Renal cortical epithelial cell (primary cell): Measurements from ENCODE around the gene ADM. TPM values are rescaled to one million over a fixed set of nuclear protein-coding genes. Genes with fewer than 3 reads are reported as not detected.

Source experiments
- DNase-seq: peaks from one replicate; pipeline ENCODE4 v3.0.0-alpha.2; 2011; ENCODE audit warnings: low read depth
- total RNA-seq: library from RNA; depleted of rRNA; stranded (reverse); fragments of >200 nt; gene quantifications from 2 replicates; pipeline ENCODE4 v1.2.3, GENCODE V29; 2014

ADM gene
- total RNA-seq, 1 donor from 2014 or later: 57.3 TPM

- DNase-seq: no peak
Observed at GRCh38 chr11:10289765-10290380, 15.0 kb upstream of the ADM start.

DNA sequence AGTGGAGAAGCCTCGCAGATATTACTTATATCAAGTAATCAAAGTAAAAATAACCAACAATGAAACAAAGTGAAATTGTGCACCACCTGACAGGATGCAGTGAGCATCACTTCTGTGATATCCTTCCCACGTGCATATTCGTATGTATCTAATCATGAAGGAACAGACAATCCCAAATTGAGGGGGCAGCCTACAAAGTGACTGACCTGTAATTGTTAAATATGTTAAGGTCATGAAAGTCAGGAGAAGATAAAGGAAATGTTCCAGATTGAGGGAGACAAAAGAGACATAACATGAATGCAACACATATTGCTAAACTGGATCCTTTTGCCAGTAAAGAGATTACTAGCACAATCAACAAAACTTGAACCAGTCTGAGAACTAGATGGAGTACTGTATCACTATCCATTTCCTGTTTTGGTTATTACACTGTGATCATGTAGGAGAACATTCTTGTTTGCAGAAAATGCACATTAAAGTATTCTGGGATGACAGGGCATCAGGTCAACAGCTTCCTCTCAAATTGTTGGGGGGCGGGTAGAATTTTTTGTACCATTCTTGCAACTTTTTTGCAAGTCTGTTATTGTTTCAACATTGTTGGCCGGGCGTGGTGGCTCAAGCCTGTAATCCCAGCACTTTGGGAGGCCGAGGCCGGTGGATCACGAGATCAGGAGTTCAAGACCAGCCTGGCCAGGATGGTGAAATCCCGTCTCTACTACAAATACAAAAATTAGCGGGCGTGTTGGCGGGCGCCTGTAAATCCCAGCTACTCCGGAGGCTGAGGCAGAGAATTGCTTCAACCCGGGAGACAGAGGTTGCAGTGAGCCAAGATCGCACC is 12.9 kb upstream of the ADM start:
- no peak for DNase-seq

- peak; percentile 77 for DNase-seq
Observed at GRCh38 chr11:10293423-10294289, 11.2 kb upstream of the ADM start, which contains the start of gene SBF2. SBF2 (minus strand) TSS chr11:10294219; CDS start chr11:10294069, 150 bp downstream.

GRCh38 chr11:10294290-10294953 is 10.5 kb upstream of the ADM start:
- DNase-seq: peak; percentile 77

DNA sequence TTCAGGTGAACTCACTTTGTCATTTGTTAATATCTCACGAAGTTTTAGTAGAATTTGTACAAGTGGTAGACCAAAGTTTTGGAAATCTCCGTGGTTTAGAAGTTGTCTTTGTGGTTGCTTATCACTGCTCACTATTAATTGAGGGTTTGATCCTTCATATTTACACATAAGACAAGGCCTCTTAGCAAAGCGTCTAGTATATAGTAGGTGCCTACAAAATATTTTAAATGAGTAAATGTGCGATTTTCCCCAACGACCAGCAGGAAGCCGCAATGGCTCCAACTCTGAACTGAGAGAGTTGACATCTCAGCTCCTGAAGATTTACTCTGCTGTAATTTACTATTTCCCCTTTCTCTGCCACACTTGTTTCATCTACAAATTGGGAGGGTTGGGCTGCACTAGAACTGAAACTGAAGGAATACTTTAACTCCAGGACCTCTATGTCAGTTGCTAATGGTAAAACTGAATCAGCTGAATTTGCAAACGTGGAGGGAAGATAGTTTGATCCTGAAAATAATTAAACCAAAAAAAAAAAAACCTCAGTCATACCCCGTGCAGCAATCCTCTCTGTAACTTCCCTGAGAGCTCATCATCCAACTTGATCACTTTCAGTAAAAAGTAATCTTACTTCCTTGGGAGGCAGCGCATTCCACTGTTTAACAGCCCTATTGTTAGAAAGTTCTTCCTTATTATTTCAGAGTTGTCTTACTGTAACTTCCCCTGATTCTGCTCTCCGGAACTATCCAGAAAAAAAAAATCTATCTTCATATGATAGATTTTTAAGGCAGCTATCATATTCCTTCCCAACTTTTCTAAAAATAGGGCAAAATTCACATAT is 9.6 kb upstream of the ADM start:
- DNase-seq: peak; percentile 49

DNA sequence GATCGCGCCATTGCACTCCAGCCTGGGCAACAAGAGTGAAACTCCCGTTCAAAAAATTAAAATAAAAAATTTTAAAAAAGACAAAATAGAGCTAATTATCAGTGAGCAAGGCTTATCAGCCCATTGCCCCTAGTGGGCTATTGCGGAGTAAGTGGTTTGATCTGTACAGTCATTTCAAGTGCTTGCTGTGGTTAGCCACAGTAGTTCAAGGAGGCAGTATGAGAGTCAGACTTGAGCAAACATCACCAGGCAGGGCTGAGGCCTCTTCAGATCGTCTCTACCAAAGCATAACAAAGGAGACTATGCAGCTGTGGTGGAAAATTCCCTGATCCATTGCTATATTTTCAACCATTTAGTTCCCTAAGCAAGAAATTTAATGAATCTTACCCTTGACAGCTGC is 6.5 kb upstream of the ADM start:
- peak; percentile 94 for DNase-seq

DNA sequence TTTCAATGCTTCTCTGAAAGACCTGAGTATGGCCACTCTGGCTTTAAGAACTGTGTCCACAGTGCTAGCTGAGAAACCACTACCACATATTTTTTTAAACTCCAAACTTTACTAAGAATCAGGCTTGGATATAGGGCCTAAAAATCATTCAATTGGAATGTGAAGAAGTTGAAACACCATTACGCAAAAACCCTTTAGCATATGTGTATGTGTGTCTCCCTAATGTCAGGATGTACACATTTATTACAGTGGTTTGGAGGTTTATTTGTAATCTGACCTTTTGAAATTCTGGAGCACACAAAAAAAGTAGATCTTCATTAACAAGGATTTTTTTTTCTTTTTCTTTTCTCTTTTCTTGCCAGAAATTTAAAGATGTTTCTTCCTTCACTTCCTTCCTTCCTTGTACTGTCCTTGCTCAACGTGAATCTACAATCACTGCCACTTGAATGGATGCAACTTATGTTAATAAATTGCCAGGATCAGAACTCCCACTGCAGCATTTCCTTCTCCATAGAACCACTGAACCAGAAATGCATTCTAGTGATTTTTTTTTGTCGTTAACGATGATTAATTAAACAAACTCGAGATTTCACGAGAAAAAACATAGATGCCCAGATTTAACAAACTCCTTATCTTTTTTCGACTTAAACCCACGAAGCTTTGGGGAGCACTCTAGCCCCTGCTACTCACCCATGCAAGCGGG is 3.1 kb upstream of the ADM start:
- DNase-seq: peak; percentile 76

- no peak for DNase-seq
Observed at GRCh38 chr11:10302359-10302743, 2.5 kb upstream of the ADM start.

DNA sequence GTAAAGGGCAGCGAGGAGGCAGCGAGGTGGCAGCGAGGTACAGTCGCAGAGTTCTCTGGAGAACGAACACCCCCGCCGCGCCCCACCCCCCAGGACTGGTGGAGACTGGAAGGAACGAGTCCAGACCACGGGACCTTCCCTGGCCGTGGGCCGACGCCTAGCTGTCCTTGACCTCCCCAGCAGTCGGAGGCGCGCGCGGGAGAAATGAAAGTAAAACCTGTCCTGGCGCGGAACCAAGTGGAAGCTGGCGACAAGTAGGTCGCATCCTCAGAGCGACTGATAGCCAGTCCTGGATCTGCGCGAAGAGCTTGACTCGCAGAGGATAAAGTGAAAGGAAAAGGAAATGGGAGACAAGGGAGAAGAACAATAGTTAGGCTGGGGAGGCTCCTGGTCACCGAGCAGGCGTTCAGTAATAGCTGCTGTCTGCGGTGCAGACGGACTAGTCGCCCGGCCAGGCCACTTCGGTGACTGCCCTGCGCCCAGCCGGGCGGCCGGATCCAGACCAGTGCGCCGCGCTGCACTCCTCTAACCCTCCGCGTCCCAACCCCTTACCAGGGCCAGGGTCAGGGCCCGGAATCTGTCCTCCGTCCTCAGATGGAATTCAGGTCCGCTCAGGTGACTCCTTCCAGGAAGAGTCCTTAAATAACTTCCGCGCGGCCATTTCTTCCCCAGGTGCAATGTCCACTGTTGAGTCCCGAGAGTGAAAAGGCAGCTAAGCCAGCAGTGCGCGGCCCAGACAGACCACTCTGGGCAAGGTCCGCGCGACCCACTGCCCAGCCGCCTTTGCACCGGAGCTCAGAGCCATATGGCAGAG is 1.9 kb upstream of the ADM start:
- DNase-seq: no peak

DNA sequence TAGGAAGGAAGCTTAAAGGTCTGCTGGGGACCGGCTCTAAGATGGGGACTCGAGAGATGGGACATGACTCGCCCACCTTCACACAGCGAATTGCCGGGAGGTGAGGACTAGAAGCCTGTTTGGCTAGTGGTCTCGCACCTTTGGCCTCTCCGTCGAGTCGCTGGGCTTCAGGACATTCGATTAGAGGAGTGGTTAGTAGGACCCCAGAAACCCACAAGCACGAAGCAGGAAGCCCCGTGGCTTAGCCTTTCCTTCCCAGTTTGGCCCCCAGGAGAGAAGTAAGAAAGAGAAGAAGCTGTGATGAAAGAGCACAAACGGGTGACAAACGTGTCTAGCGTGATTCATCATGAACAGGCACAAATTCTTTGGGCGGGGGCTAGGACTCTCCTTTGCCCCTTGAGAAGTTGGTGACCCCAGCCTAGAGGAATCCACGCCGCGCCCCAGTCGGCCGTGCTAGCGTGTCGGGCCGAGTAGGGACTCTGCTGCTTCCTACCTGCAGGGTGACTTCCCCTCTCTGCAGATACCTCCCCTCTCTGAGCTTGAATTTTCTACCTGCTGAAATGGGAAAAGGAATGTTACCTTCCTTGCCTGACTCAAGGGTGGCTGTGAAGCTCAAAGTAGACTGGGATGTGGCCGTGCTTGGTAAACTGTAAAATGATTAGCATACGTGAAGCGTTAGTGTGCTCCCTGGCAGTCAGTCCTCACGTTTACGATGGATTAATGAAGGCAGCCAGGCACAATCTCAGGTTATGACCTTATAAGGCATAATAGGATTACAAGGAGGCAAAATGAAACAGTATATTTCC is 1.1 kb upstream of the ADM start:
- DNase-seq: peak; percentile 80

- no peak for DNase-seq
Observed at GRCh38 chr11:10305262-10305963, 540 bp downstream of the ADM start.

DNA sequence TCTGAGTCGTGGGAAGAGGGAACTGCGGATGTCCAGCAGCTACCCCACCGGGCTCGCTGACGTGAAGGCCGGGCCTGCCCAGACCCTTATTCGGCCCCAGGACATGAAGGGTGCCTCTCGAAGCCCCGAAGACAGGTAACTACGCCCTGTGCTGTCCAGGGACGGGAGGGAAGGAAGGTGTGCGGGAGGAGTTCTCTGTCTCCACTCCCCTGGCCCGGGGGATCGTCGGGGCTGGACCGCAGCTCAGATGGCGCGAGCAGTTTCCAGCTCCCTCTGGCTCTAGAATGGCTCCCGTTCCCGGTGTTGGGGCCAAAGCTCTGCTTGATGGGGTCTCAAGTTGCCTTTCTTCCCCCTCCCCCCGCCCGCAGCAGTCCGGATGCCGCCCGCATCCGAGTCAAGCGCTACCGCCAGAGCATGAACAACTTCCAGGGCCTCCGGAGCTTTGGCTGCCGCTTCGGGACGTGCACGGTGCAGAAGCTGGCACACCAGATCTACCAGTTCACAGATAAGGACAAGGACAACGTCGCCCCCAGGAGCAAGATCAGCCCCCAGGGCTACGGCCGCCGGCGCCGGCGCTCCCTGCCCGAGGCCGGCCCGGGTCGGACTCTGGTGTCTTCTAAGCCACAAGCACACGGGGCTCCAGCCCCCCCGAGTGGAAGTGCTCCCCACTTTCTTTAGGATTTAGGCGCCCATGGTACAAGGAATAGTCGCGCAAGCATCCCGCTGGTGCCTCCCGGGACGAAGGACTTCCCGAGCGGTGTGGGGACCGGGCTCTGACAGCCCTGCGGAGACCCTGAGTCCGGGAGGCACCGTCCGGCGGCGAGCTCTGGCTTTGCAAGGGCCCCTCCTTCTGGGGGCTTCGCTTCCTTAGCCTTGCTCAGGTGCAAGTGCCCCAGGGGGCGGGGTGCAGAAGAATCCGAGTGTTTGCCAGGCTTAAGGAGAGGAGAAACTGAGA is 1.4 kb downstream of the ADM start:
- DNase-seq: no peak

- peak; percentile 74 for DNase-seq
Observed at GRCh38 chr11:10307022-10307399, 2.1 kb downstream of the ADM start.

DNA sequence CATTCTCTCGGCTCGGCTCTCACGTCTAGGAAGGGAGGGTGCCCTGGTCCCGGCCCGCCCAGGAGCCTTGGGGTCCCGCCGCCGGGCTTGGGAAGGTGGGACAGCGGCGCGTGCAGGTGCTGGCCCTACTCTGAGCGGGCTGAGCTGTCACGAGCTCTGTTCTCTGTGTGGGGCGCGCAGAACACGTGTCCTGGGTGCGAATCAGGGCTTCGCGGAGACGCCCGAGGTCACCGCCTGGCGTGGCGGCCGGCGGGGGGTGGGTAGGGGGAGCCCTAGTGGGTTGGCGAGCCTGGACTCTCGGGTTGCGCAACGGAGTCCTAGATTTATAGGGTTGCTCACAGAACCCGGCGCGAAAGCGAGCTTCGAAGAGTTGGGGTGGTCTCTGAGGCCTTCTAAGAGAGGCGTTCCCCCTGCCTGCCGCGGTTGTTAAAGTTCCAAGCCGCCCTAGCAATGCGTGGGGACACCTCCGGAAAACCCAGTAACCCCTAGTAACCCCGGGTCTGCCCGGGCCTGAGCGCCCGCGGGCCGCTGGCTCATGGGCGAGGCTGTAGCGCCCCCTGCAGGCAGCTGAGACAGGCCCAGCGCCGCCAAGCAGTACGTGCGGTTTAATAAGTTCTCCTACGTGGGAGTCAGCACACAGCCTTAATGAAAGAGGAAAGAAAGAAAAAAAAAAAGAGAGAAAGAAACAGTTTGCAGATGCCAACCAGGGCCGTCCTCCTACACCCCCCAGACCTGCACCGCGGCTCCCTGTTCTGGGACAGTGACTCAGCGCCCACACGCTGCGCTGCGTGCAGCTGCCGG is 2.7 kb downstream of the ADM start:
- peak; percentile 91 for DNase-seq

- DNase-seq: no peak
Observed at GRCh38 chr11:10308201-10308954, 3.5 kb downstream of the ADM start.
